ENCODE data around the gene MS4A14. TPM values are rescaled to one million over a fixed set of nuclear protein-coding genes. Genes with fewer than 3 reads are reported as not detected.

The MS4A14 gene
- total RNA-seq, 1 experiment from 2014 or later = not detected

DNA sequence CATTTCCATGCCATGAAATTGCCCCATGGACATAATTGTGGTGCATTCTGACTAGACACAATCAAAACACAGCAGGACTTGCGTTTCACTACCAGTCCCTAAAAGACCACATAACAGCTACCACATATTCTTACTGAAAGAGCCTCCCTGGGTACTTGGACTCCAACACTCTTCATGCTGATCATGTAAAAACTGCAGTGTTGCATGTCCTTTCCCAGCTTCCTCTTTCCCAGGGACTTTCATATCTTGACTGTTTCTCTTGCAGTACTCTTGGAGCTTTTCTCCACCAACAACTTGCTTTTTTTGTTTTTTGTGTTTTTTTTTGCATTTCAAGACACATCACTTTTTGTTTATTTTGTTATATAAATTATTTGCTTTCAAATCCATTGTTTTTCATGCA, 46.3 kb upstream of the MS4A14 start:
- TF ChIP-seq, protein P1, sequence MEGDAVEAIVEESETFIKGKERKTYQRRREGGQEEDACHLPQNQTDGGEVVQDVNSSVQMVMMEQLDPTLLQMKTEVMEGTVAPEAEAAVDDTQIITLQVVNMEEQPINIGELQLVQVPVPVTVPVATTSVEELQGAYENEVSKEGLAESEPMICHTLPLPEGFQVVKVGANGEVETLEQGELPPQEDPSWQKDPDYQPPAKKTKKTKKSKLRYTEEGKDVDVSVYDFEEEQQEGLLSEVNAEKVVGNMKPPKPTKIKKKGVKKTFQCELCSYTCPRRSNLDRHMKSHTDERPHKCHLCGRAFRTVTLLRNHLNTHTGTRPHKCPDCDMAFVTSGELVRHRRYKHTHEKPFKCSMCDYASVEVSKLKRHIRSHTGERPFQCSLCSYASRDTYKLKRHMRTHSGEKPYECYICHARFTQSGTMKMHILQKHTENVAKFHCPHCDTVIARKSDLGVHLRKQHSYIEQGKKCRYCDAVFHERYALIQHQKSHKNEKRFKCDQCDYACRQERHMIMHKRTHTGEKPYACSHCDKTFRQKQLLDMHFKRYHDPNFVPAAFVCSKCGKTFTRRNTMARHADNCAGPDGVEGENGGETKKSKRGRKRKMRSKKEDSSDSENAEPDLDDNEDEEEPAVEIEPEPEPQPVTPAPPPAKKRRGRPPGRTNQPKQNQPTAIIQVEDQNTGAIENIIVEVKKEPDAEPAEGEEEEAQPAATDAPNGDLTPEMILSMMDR (IDR thresholded peaks at IDR 0.05; ENCODE audit: unreplicated experiment) = no peak
- no peaks in the 10 kb centered on the region for H3K4me1 Mint-ChIP-seq (ENCODE audit: insufficient read depth, unreplicated experiment)
- H3K4me3 Mint-ChIP-seq (ENCODE audit: unreplicated experiment) = no peak overlapping the region
- DNase-seq (ENCODE audit: unreplicated experiment) = no peak
- no TSS peak for BruUV-seq (replicated peaks)
- H3K27ac Mint-ChIP-seq (ENCODE audit: low read depth, unreplicated experiment) = no peak overlapping the region
- ChIA-PET POLR2A (no interaction called here), CTCF (interaction anchor here (2.1 kb wide), 1 partner anchor 13 kb away, joined by 8 read pairs; no protein-coding TSS in a partner anchor)
- H3K27me3 Mint-ChIP-seq (ENCODE audit: insufficient read depth, unreplicated experiment) = peaks cover 38% of the 10 kb centered on the region
- H3K9me3 Mint-ChIP-seq (ENCODE audit: unreplicated experiment) = no peaks in the 10 kb centered on the region
- H3K36me3 Mint-ChIP-seq (ENCODE audit: insufficient read depth, unreplicated experiment) = peaks cover 6% of the 10 kb centered on the region
- intact Hi-C loops (cut with micrococcal nuclease) = no loop called here

GRCh38 chr11:60357771-60358170, 38.5 kb upstream of the MS4A14 start:
- Mint-ChIP-seq H3K9me3 (ENCODE audit: unreplicated experiment) (no peaks in the 10 kb centered on the region), H3K36me3 (ENCODE audit: insufficient read depth, unreplicated experiment) (no peaks in the 10 kb centered on the region), H3K27ac (ENCODE audit: low read depth, unreplicated experiment) (no peak overlapping the region), H3K4me3 (ENCODE audit: unreplicated experiment) (no peak overlapping the region), H3K27me3 (ENCODE audit: insufficient read depth, unreplicated experiment) (peaks cover 1% of the 10 kb centered on the region), H3K4me1 (ENCODE audit: insufficient read depth, unreplicated experiment) (no peaks in the 10 kb centered on the region)
- intact Hi-C loops (cut with micrococcal nuclease) = no loop called here
- no TSS peak for BruUV-seq (replicated peaks)
- DNase-seq (ENCODE audit: unreplicated experiment) = no peak
- CTCF ChIA-PET = no interaction called here
- TF ChIP-seq, protein P1 (IDR thresholded peaks at IDR 0.05; ENCODE audit: unreplicated experiment) = no peak
- POLR2A ChIA-PET = no interaction called here

DNA sequence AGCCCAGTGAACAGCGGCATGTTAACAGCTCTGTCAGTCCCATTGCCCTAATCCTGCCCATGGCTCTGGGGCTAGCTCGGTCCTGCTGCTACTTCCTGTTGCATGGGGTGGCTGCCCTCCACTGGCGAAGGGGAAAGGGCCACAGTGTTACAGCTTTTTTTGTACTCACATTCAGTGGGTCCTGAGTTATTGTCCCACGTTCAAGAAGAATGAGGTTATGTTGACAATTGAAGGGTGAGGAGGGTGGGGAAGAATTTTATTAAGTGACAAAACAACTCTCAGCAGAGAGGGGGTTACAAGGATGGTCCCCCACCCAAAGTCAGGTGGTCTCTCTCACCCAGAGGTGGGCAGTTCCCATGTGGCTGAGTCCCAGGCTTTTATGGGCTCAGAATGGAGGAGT, 35.6 kb upstream of the MS4A14 start:
- TF ChIP-seq, protein P1 (IDR thresholded peaks at IDR 0.05; ENCODE audit: unreplicated experiment) = no peak
- DNase-seq (ENCODE audit: unreplicated experiment) = no peak
- BruUV-seq (replicated peaks) = no TSS peak
- CTCF ChIA-PET = interaction anchor here (0.6 to 1.5 kb wide), 6 partner anchors 9 to 1700 kb away, joined by 3 to 7 read pairs (median 4); no protein-coding TSS in a partner anchor
- peaks cover 8% of the 10 kb centered on the region for H3K4me1 Mint-ChIP-seq (ENCODE audit: insufficient read depth, unreplicated experiment)
- intact Hi-C loops (cut with micrococcal nuclease) = loop anchor here (5.0 kb wide), 1 partner anchor 127 kb away; no protein-coding TSS in a partner anchor
- H3K9me3 Mint-ChIP-seq (ENCODE audit: unreplicated experiment) = no peaks in the 10 kb centered on the region
- no peak overlapping the region for H3K27ac Mint-ChIP-seq (ENCODE audit: low read depth, unreplicated experiment)
- H3K4me3 Mint-ChIP-seq (ENCODE audit: unreplicated experiment) = no peak overlapping the region
- H3K36me3 Mint-ChIP-seq (ENCODE audit: insufficient read depth, unreplicated experiment) = no peaks in the 10 kb centered on the region
- POLR2A ChIA-PET = no interaction called here
- peaks cover 30% of the 10 kb centered on the region for H3K27me3 Mint-ChIP-seq (ENCODE audit: insufficient read depth, unreplicated experiment)

GRCh38 chr11:60362241-60362640, 34.0 kb upstream of the MS4A14 start:
- no peak for DNase-seq (ENCODE audit: unreplicated experiment)
- Mint-ChIP-seq H3K36me3 (ENCODE audit: insufficient read depth, unreplicated experiment) (no peaks in the 10 kb centered on the region), H3K27me3 (ENCODE audit: insufficient read depth, unreplicated experiment) (peaks cover 30% of the 10 kb centered on the region), H3K4me3 (ENCODE audit: unreplicated experiment) (no peak overlapping the region), H3K27ac (ENCODE audit: low read depth, unreplicated experiment) (no peak overlapping the region), H3K4me1 (ENCODE audit: insufficient read depth, unreplicated experiment) (peaks cover 8% of the 10 kb centered on the region), H3K9me3 (ENCODE audit: unreplicated experiment) (no peaks in the 10 kb centered on the region)
- intact Hi-C loops (cut with micrococcal nuclease) = loop anchor here (2.0 to 5.0 kb wide), 2 partner anchors 125 to 395 kb away; partner anchors contain the start of gene MS4A15
- TF ChIP-seq, protein P1 (IDR thresholded peaks at IDR 0.05; ENCODE audit: unreplicated experiment) = no peak
- BruUV-seq (replicated peaks) = no TSS peak
- ChIA-PET POLR2A (interaction anchor here (1.0 kb wide), 1 partner anchor 96 kb away, joined by 4 read pairs; no protein-coding TSS in a partner anchor), CTCF (interaction anchor here (0.6 to 4.8 kb wide), 15 partner anchors 8 to 539 kb away, joined by 3 to 87 read pairs (median 4); no protein-coding TSS in a partner anchor)
